ENCODE results near the gene RARG. TPM values are rescaled to one million over a fixed set of nuclear protein-coding genes. Genes with fewer than 3 reads are reported as not detected.

The RARG gene
- total RNA-seq, 1 donor from 2014 or later: 21.7 TPM

- Mint-ChIP-seq H3K36me3 (ENCODE audit: low read depth) (no peaks in the 10 kb centered on the region), H3K9me3 (ENCODE audit: low read depth) (no peaks in the 10 kb centered on the region), H3K27me3 (ENCODE audit: low read depth) (no peaks in the 10 kb centered on the region), H3K4me3 (ENCODE audit: unreplicated experiment) (no peak overlapping the region), H3K4me1 (ENCODE audit: low read depth) (peaks cover 35% of the 10 kb centered on the region), H3K27ac (ENCODE audit: unreplicated experiment) (no peak overlapping the region)
- TF ChIP-seq CTCF (IDR thresholded peaks at IDR 0.05): no peak
- DNase-seq (ENCODE audit: low spot score): no peak
Observed at GRCh38 chr12:53234271-53234914, 2.4 kb upstream of the RARG start.

- no peak overlapping the region for H3K4me3 Mint-ChIP-seq (ENCODE audit: unreplicated experiment)
- no peak overlapping the region for H3K27ac Mint-ChIP-seq (ENCODE audit: unreplicated experiment)
- TF ChIP-seq CTCF (IDR thresholded peaks at IDR 0.05): no peak
- no peaks in the 10 kb centered on the region for H3K36me3 Mint-ChIP-seq (ENCODE audit: low read depth)
- H3K27me3 Mint-ChIP-seq (ENCODE audit: low read depth): no peaks in the 10 kb centered on the region
- no peaks in the 10 kb centered on the region for H3K9me3 Mint-ChIP-seq (ENCODE audit: low read depth)
- H3K4me1 Mint-ChIP-seq (ENCODE audit: low read depth): peaks cover 35% of the 10 kb centered on the region
- no peak for DNase-seq (ENCODE audit: low spot score)
Observed at GRCh38 chr12:53233671-53234121, 1.7 kb upstream of the RARG start.

GRCh38 chr12:53232646-53233461, 845 bp upstream of the RARG start:
- no peak for TF ChIP-seq CTCF (IDR thresholded peaks at IDR 0.05)
- Mint-ChIP-seq H3K27ac (ENCODE audit: unreplicated experiment) (peak overlapping the region; percentile 63), H3K4me3 (ENCODE audit: unreplicated experiment) (peak overlapping the region; percentile 81), H3K4me1 (ENCODE audit: low read depth) (peaks cover 35% of the 10 kb centered on the region), H3K27me3 (ENCODE audit: low read depth) (no peaks in the 10 kb centered on the region), H3K36me3 (ENCODE audit: low read depth) (no peaks in the 10 kb centered on the region), H3K9me3 (ENCODE audit: low read depth) (no peaks in the 10 kb centered on the region)
- DNase-seq (ENCODE audit: low spot score): no peak

GRCh38 chr12:53231671-53231920, 413 bp downstream of the RARG start:
- H3K4me3 Mint-ChIP-seq (ENCODE audit: unreplicated experiment): peak overlapping the region; percentile 73
- H3K27me3 Mint-ChIP-seq (ENCODE audit: low read depth): no peaks in the 10 kb centered on the region
- no peaks in the 10 kb centered on the region for H3K9me3 Mint-ChIP-seq (ENCODE audit: low read depth)
- TF ChIP-seq CTCF (IDR thresholded peaks at IDR 0.05): peak; percentile 48
- H3K4me1 Mint-ChIP-seq (ENCODE audit: low read depth): peaks cover 35% of the 10 kb centered on the region
- H3K27ac Mint-ChIP-seq (ENCODE audit: unreplicated experiment): peak overlapping the region; percentile 61
- DNase-seq (ENCODE audit: low spot score): no peak
- peaks cover 2% of the 10 kb centered on the region for H3K36me3 Mint-ChIP-seq (ENCODE audit: low read depth)

- Mint-ChIP-seq H3K4me3 (ENCODE audit: unreplicated experiment) (no peak overlapping the region), H3K4me1 (ENCODE audit: low read depth) (peaks cover 42% of the 10 kb centered on the region), H3K9me3 (ENCODE audit: low read depth) (no peaks in the 10 kb centered on the region), H3K36me3 (ENCODE audit: low read depth) (peaks cover 2% of the 10 kb centered on the region), H3K27me3 (ENCODE audit: low read depth) (no peaks in the 10 kb centered on the region), H3K27ac (ENCODE audit: unreplicated experiment) (no peak overlapping the region)
- TF ChIP-seq CTCF (IDR thresholded peaks at IDR 0.05): no peak
- no peak for DNase-seq (ENCODE audit: low spot score)
Observed at GRCh38 chr12:53230108-53230845, 1.7 kb downstream of the RARG start.

All from chondrocyte (in vitro differentiated cells).